Sigmoid colon (tissue), 7 donors: ENCODE data around the gene TRPM1. TPM values are rescaled to one million over a fixed set of nuclear protein-coding genes. Genes with fewer than 3 reads are reported as not detected.

Experiments
- DNase-seq: peaks from one replicate; pipeline ENCODE4 v3.0.0-alpha.2; 2019
- H3K27ac ChIP-seq, 4 donors: fragments of 200-600 bp; sonication (generic); one replicate each; pipeline ENCODE4 v1.5.1; 2016 to 2019; ENCODE audit warnings: mild to moderate bottlenecking in 1 of 4
- H3K27me3 ChIP-seq, 3 donors: fragments of 200-600 bp; sonication (generic); one replicate each; pipeline ENCODE4 v1.5.1; 2019; ENCODE audit warnings: mild to moderate bottlenecking in 1 of 3
- H3K36me3 ChIP-seq, 4 donors: fragments of 200-600 bp; sonication (generic); one replicate each; pipeline ENCODE4 v1.5.1; 2016 to 2019
- H3K4me1 ChIP-seq, 4 donors: fragments of 200-600 bp; sonication (generic); one replicate each; pipeline ENCODE4 v1.5.1; 2017 to 2019
- H3K4me3 ChIP-seq, 4 donors: fragments of 200-600 bp; sonication (generic); one replicate each; pipeline ENCODE4 v1.5.1; 2017 to 2019; ENCODE audit warnings: mild to moderate bottlenecking in 2 of 4, moderate library complexity in 1 of 4
- H3K9me3 ChIP-seq, 4 donors: fragments of 200-600 bp in 3 of 4; sonication (generic) in 3 of 4; one replicate each; pipeline versions ENCODE4 v1.5.1 to v1.6.1; 2013 to 2019
- EP300 ChIP-seq, 4 donors: sonication (generic); formaldehyde crosslinking; IDR thresholded peaks; one replicate each; pipeline ENCODE4 v1.6.1; 2017; ENCODE audit warnings: antibody characterized with exemption in 4 of 4
- POLR2A ChIP-seq, 2 donors: fragments of 450-650 bp; IDR thresholded peaks; one replicate each; pipeline ENCODE4 v1.6.1; 2016; ENCODE audit warnings: antibody characterized with exemption in 2 of 2, mild to moderate bottlenecking in 2 of 2, moderate library complexity in 2 of 2
- POLR2AphosphoS5 ChIP-seq, 4 donors: sonication (generic); formaldehyde crosslinking; IDR thresholded peaks; one replicate each; pipeline ENCODE4 v1.6.1; 2017; ENCODE audit warnings: antibody characterized with exemption in 4 of 4
- WGBS, 2 donors: extraction: QIAGEN DNeasy Blood & Tissue Kit; methylation state at CpG; one replicate each; pipeline ENCODE4 v1.1.7; 2013; 5-methylcytosine and 5-hydroxymethylcytosine counted together
- intact Hi-C: fragments of 100-400 bp; cut with DNase I; formaldehyde crosslinking; loops from one replicate; pipeline ENCODE4 v1.15.1; 2023
- polyA plus RNA-seq, 3 donors: library from polyadenylated mRNA; stranded (reverse); fragments of 200-250 nt; gene quantifications; one replicate each; pipeline ENCODE4 v1.2.3, GENCODE V29; 2013
- total RNA-seq, 4 donors: library from RNA; depleted of rRNA; stranded (reverse); fragments of >200 nt; gene quantifications; one replicate each; pipeline ENCODE4 v1.1.0, GENCODE V29; 2016
- TF ChIP-seq, protein P1 (sequence below), 4 experiments: fragments of 450-650 bp in 3 of 4; fragments of 200-600 bp in 1 of 4; IDR thresholded peaks; one replicate each; pipeline ENCODE4 v1.5.1; 2016 to 2019; ENCODE audit warnings: antibody characterized with exemption in 4 of 4, mild to moderate bottlenecking in 3 of 4, moderate library complexity in 2 of 4
- donor health status: healthy with polysubstance abuse.
- donor health status: Bipolar disorder and iron deficiency.
- donor health status: healthy.

The TRPM1 gene
- total and polyA plus RNA-seq, 7 donors = 0.12 TPM; not detected in 6

GRCh38 chr15:31098491-31098917 lies 3.0 kb downstream of the TRPM1 start:
- intact Hi-C loops = no loop called here
- TF ChIP-seq POLR2A (IDR thresholded peaks at IDR 0.05) (no peak), EP300 (IDR thresholded peaks at IDR 0.05) (no peak), POLR2AphosphoS5 (IDR thresholded peaks at IDR 0.05) (no peak)
- TF ChIP-seq, protein P1, sequence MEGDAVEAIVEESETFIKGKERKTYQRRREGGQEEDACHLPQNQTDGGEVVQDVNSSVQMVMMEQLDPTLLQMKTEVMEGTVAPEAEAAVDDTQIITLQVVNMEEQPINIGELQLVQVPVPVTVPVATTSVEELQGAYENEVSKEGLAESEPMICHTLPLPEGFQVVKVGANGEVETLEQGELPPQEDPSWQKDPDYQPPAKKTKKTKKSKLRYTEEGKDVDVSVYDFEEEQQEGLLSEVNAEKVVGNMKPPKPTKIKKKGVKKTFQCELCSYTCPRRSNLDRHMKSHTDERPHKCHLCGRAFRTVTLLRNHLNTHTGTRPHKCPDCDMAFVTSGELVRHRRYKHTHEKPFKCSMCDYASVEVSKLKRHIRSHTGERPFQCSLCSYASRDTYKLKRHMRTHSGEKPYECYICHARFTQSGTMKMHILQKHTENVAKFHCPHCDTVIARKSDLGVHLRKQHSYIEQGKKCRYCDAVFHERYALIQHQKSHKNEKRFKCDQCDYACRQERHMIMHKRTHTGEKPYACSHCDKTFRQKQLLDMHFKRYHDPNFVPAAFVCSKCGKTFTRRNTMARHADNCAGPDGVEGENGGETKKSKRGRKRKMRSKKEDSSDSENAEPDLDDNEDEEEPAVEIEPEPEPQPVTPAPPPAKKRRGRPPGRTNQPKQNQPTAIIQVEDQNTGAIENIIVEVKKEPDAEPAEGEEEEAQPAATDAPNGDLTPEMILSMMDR (IDR thresholded peaks at IDR 0.05) = no peak
- H3K27me3 ChIP-seq = peaks cover 0 to 3% (median 0%) of the 10 kb centered on the region in 3 donors
- DNase-seq = no peak
- no peaks in the 10 kb centered on the region for H3K36me3 ChIP-seq
- no peaks in the 10 kb centered on the region for H3K9me3 ChIP-seq
- no peaks in the 10 kb centered on the region for H3K4me1 ChIP-seq
- H3K4me3 ChIP-seq = no peak overlapping the region
- WGBS, 2 donors = 70 to 73% methylated on average over 6 of the region's 6 CpGs
- H3K27ac ChIP-seq = no peak overlapping the region

GRCh38 chr15:31096563-31096962 lies 5.0 kb downstream of the TRPM1 start:
- Histone ChIP-seq H3K27ac (no peak overlapping the region), H3K9me3 (no peaks in the 10 kb centered on the region), H3K4me1 (no peaks in the 10 kb centered on the region), H3K4me3 (no peak overlapping the region), H3K27me3 (peaks cover 0 to 2% (median 0%) of the 10 kb centered on the region in 3 donors), H3K36me3 (no peaks in the 10 kb centered on the region)
- intact Hi-C loops = no loop called here
- no peak for DNase-seq
- no peak for TF ChIP-seq POLR2AphosphoS5 (IDR thresholded peaks at IDR 0.05)
- TF ChIP-seq EP300 (IDR thresholded peaks at IDR 0.05) = no peak
- TF ChIP-seq, protein P1 (IDR thresholded peaks at IDR 0.05) = no peak
- TF ChIP-seq POLR2A (IDR thresholded peaks at IDR 0.05) = no peak
- 93 to 94% methylated on average over 5 of the region's 5 CpGs for WGBS, 2 donors

DNA sequence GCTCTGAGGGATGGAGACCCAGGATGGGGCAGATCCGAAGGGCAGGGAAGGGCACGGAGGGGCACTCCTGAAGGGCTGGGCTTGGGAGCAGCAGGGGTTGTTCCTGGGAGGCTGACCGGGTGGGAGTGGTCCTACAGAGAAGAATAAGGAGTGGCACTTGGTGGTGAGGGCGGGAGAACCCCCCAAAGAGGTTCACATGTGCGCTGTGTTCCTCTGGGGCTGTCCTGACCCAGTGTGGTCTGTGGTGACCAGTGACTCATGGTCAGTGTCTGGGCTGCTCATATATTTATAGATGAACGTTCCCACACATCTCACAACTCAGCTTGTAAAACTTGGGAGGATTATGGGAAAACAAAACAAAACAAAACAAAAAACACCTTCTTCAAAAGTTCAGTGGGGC lies 10.0 kb downstream of the TRPM1 start:
- intact Hi-C loops = no loop called here
- no peaks in the 10 kb centered on the region for H3K4me1 ChIP-seq
- no peak overlapping the region for H3K27ac ChIP-seq
- DNase-seq = no peak
- no peaks in the 10 kb centered on the region for H3K9me3 ChIP-seq
- H3K27me3 ChIP-seq = no peaks in the 10 kb centered on the region
- WGBS, 2 donors = 84 to 88% methylated on average over 6 of the region's 6 CpGs
- TF ChIP-seq POLR2A (IDR thresholded peaks at IDR 0.05) (no peak), EP300 (IDR thresholded peaks at IDR 0.05) (no peak), POLR2AphosphoS5 (IDR thresholded peaks at IDR 0.05) (no peak)
- TF ChIP-seq, protein P1 (IDR thresholded peaks at IDR 0.05) = no peak
- no peaks in the 10 kb centered on the region for H3K36me3 ChIP-seq
- no peak overlapping the region for H3K4me3 ChIP-seq

DNA sequence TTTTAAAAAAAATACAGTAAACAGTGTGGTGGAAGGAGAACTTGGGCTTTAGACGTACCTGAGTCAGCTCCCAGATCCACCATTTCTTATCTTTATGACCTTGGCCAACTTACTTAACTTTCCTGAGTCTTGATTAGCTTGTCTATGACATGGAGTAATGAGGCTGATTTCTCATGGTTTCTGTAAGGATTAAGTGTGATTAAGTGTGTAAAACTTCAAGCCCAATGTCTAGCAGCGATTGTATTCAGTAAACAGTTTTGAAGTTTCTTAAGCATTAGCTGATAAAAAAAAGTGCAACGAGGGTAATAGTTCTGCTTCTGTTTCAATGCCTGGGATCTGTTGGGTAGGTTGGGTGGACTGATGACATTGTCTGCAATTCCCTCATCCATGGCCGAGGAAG lies 10.8 kb downstream of the TRPM1 start:
- Histone ChIP-seq H3K9me3 (no peaks in the 10 kb centered on the region), H3K4me3 (no peak overlapping the region), H3K27ac (no peak overlapping the region), H3K4me1 (no peaks in the 10 kb centered on the region), H3K36me3 (no peaks in the 10 kb centered on the region), H3K27me3 (no peaks in the 10 kb centered on the region)
- 66 to 76% methylated on average over 4 of the region's 4 CpGs for WGBS, 2 donors
- DNase-seq = no peak
- intact Hi-C loops = no loop called here
- TF ChIP-seq POLR2AphosphoS5 (IDR thresholded peaks at IDR 0.05) (no peak), POLR2A (IDR thresholded peaks at IDR 0.05) (no peak), EP300 (IDR thresholded peaks at IDR 0.05) (no peak)
- TF ChIP-seq, protein P1 (IDR thresholded peaks at IDR 0.05) = no peak

GRCh38 chr15:31089368-31090047 lies 12.0 kb downstream of the TRPM1 start:
- intact Hi-C loops = no loop called here
- no peak for TF ChIP-seq POLR2A (IDR thresholded peaks at IDR 0.05)
- TF ChIP-seq EP300 (IDR thresholded peaks at IDR 0.05) = no peak
- TF ChIP-seq POLR2AphosphoS5 (IDR thresholded peaks at IDR 0.05) = no peak
- TF ChIP-seq, protein P1 (IDR thresholded peaks at IDR 0.05) = no peak
- H3K4me3 ChIP-seq = no peak overlapping the region
- H3K9me3 ChIP-seq = no peaks in the 10 kb centered on the region
- H3K4me1 ChIP-seq = no peaks in the 10 kb centered on the region
- WGBS, 2 donors = 93 to 95% methylated on average over 18 of the region's 18 CpGs
- H3K36me3 ChIP-seq = no peaks in the 10 kb centered on the region
- no peak overlapping the region for H3K27ac ChIP-seq
- H3K27me3 ChIP-seq = no peaks in the 10 kb centered on the region
- no peak for DNase-seq
